Measurements from ENCODE around the gene IPP.
A peak's percentile ranks its signal among the peaks of the same experiment; 100 is the strongest.
"Not testable (repeated sequence)": the region's sequence is repeated elsewhere in the genome, so short reads cannot be mapped to it uniquely, and the experiment has no call there.

Gene IPP

DNA sequence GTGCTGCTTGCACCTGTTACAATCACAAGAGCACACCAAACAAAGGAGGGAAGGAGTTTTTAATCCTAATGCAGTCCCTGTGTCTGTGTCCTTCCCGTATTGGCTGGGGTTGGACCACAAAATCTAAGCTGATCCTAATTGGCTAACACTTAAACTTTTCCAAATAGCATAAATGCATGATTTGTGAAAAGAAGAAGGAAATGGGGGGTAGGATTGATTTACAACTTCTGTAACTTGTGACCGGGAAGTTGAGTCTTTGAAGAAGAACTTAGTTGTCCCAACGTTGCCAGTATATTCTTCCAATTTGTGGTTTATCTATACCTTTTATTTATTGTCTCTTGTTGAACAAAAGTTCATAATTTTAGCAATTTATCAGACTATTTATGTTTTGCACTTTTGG lies 11.8 kb upstream of the IPP start:
- Mint-ChIP-seq H3K36me3 (ENCODE audit: insufficient read depth) (no peaks in the 10 kb centered on the region), H3K27ac (no peak overlapping the region), H3K4me3 (no peak overlapping the region), H3K4me1 (ENCODE audit: low read depth in 2 of 2) (no peaks in the 10 kb centered on the region), H3K27me3 (peaks cover 9 to 24% of the 10 kb centered on the region in 2 donors), H3K9me3 (no peaks in the 10 kb centered on the region)
- ATAC-seq (replicated peaks), result no peak
- DNase-seq, result no peak

DNA sequence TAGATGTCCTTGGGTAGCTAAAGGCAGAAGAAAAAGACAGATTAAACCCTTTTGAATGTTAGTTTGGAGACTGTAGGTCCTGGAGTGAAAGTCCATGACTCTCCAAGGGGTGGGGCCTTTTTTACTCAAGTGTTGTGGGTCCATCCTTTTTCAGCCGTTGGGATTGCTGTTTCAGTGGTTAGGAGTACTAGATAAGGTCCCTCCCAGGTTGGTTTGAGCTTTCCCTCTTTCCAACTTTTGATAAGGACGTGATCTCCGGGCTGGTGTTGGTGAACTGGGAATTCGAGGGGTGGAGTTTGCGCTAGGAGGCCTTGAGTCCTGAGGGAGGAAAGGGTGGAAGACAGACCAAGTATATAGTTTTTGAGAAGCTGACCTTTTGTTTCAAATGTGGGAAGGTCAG lies 5.2 kb upstream of the IPP start:
- Mint-ChIP-seq H3K9me3 (no peaks in the 10 kb centered on the region), H3K27me3 (peaks cover 8 to 11% of the 10 kb centered on the region in 2 donors), H3K36me3 (ENCODE audit: insufficient read depth) (peaks cover 9% of the 10 kb centered on the region), H3K4me3 (no peak overlapping the region), H3K4me1 (ENCODE audit: low read depth in 2 of 2) (peaks cover 0 to 4% of the 10 kb centered on the region in 2 donors), H3K27ac (no peak overlapping the region)
- ATAC-seq (replicated peaks) (no peak), DNase-seq (no peak)

GRCh38 chr1:45753248-45754037 lies 3.0 kb upstream of the IPP start:
- H3K9me3 Mint-ChIP-seq, result no peaks in the 10 kb centered on the region
- peaks cover 7 to 12% of the 10 kb centered on the region in 2 donors for H3K4me1 Mint-ChIP-seq (ENCODE audit: low read depth in 2 of 2)
- ATAC-seq (replicated peaks) (no peak), DNase-seq (no peak)
- no peaks in the 10 kb centered on the region for H3K27me3 Mint-ChIP-seq
- no peak overlapping the region for H3K4me3 Mint-ChIP-seq
- no peak overlapping the region for H3K27ac Mint-ChIP-seq
- peaks cover 19% of the 10 kb centered on the region for H3K36me3 Mint-ChIP-seq (ENCODE audit: insufficient read depth)

DNA sequence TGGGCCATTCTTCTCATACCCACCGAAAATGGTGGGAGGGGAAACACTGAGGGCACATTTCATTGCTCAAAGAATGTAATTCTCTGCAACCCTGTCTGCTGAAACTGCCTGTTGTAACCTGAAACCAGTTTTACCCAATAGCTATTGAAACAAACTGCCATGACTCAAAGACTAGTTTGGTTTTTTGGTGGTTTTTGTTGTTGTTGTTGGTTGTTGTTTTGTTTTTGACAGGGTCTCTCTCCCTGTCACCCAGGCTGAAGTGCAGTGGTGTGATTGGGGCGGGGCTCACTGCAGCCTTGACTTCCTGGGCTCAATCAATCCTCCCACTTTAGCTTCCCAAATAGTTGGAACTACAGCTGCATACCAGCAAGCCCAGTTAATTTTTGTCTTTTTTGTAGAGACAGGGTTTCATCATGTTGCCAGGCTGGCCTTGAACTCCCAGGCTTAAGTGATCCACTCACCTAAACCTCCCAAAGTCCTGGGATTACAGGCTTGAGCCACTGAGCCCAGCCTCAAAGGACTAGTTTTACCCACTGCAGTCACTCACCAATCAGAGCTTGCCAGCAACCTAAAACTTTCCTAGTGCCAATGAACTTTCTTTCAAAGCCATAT lies 2.1 kb upstream of the IPP start:
- Mint-ChIP-seq H3K27me3 (no peaks in the 10 kb centered on the region), H3K4me1 (ENCODE audit: low read depth in 2 of 2) (peaks cover 7 to 12% of the 10 kb centered on the region in 2 donors), H3K27ac (no peak overlapping the region), H3K4me3 (no peak overlapping the region), H3K36me3 (ENCODE audit: insufficient read depth) (peaks cover 21% of the 10 kb centered on the region), H3K9me3 (no peaks in the 10 kb centered on the region)
- no peak for DNase-seq
- ATAC-seq (replicated peaks), result no peak

DNA sequence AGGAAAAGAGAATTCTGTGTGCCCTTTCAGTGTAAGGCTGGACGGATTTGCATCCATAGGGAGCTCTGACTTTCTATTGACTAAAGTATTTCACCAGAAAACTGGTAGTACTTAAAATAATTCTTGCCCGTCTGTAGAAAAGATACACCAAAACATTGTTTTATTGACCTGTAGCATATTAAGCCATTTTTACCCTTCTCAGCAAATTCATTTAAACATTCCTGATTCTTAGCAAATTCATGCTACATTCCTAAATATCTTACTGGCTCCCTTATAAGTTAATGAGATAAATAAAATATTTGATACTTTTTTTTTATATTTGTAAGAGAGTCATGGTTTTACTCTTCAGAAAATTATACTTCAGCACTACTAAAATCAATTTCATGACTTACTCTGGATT lies 1.6 kb upstream of the IPP start:
- ATAC-seq (replicated peaks) (no peak), DNase-seq (no peak)
- Mint-ChIP-seq H3K4me3 (peak overlapping the region; percentile 54 to 69), H3K9me3 (no peaks in the 10 kb centered on the region), H3K36me3 (ENCODE audit: insufficient read depth) (peaks cover 21% of the 10 kb centered on the region), H3K27me3 (no peaks in the 10 kb centered on the region), H3K4me1 (ENCODE audit: low read depth in 2 of 2) (peaks cover 12% of the 10 kb centered on the region in 2 donors), H3K27ac (peak overlapping the region in 1 of 2 donors; percentile 99)

DNA sequence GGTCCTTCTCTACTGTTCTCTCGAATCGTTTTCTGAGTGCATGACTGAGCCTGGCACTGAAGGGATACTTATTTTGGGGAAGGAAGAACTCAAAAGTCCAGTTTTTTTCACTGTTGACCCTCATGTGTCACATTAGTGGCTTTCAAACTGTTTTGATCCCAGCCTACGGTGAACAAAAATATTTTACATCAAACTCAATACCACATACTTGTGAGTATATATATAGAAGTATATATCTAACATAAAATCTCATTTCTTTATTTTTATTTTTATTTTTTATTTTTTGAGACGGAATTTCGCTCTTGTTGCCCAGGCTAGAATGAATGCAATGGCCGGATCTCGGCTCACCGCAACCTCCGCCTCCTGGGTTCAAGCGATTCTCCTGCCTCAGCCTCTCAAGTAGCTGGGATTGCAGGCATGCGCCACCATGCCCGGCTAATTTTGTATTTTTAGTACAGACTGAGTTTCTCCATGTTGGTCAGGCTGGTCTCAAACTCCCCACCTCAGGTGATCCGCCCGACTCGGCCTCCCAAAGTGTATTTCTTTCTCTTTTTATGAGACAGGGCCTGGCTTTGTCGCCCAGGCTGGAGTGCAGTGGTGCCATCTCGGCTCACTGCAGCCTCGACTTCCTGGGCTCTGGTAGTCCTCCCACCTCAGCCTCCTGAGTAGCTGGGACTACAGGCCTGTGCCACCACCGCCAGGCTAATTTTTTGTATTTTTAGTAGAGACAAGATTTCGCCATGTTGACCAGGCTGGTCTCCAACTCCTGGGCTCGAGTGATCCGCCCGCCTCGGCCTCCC lies 786 bp upstream of the IPP start:
- Mint-ChIP-seq H3K4me1 (ENCODE audit: low read depth in 2 of 2) (peaks cover 12 to 13% of the 10 kb centered on the region in 2 donors), H3K36me3 (ENCODE audit: insufficient read depth) (peaks cover 21% of the 10 kb centered on the region), H3K4me3 (peak overlapping the region; percentile 99), H3K27ac (peak overlapping the region; percentile 99 to 100)
- H3K27me3 Mint-ChIP-seq; ATAC-seq (replicated peaks); DNase-seq; H3K9me3 Mint-ChIP-seq: not testable (repeated sequence)

DNA sequence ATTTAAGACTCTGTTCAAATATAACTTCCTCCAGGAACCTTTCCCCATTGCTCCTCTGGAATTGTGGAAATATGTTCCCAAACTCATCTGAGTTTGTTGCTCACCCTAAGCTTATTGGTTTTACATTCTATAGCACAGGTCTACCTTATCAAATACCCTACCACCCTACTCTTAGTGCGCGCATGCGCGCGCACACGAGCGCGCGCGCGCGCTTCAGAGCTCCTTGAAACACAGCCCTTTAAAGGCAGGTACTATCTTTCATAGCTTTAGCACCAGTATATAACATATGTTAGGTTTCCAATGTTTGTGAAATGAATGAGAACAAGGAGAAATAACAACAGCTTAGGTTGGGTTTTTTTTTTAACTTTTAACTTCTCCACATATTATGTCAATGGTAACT lies 3.5 kb downstream of the IPP start:
- Mint-ChIP-seq H3K4me3 (no peak overlapping the region), H3K4me1 (ENCODE audit: low read depth in 2 of 2) (peaks cover 19 to 20% of the 10 kb centered on the region in 2 donors), H3K36me3 (ENCODE audit: insufficient read depth) (peaks cover 47% of the 10 kb centered on the region), H3K27me3 (no peaks in the 10 kb centered on the region), H3K27ac (peak overlapping the region in 1 of 2 donors; percentile 51), H3K9me3 (no peaks in the 10 kb centered on the region)
- ATAC-seq (replicated peaks) (no peak), DNase-seq (no peak)

- H3K36me3 Mint-ChIP-seq (ENCODE audit: insufficient read depth), result peaks cover 30% of the 10 kb centered on the region
- not testable (repeated sequence) for ATAC-seq (replicated peaks); H3K9me3 Mint-ChIP-seq; H3K4me3 Mint-ChIP-seq; H3K27me3 Mint-ChIP-seq; H3K27ac Mint-ChIP-seq; DNase-seq
- H3K4me1 Mint-ChIP-seq (ENCODE audit: low read depth in 2 of 2), result peaks cover 13 to 16% of the 10 kb centered on the region in 2 donors
These were observed 10.8 kb downstream of the IPP start for GRCh38 chr1:45739641-45740156.

GRCh38 chr1:45739137-45739536 lies 11.3 kb downstream of the IPP start:
- no peak overlapping the region for H3K27ac Mint-ChIP-seq
- no peak overlapping the region for H3K4me3 Mint-ChIP-seq
- DNase-seq, result no peak
- no peaks in the 10 kb centered on the region for H3K27me3 Mint-ChIP-seq
- H3K36me3 Mint-ChIP-seq (ENCODE audit: insufficient read depth), result peaks cover 24% of the 10 kb centered on the region
- H3K9me3 Mint-ChIP-seq, result no peaks in the 10 kb centered on the region
- no peak for ATAC-seq (replicated peaks)
- H3K4me1 Mint-ChIP-seq (ENCODE audit: low read depth in 2 of 2), result peaks cover 10 to 20% of the 10 kb centered on the region in 2 donors

- no peak overlapping the region for H3K27ac Mint-ChIP-seq
- ATAC-seq (replicated peaks), result no peak
These were observed 19.6 kb downstream of the IPP start for GRCh38 chr1:45730780-45731319.

GRCh38 chr1:45730075-45730779 lies 20.2 kb downstream of the IPP start:
- Mint-ChIP-seq H3K27ac (no peak overlapping the region), H3K4me1 (ENCODE audit: low read depth in 2 of 2) (peaks cover 6 to 7% of the 10 kb centered on the region in 2 donors), H3K36me3 (ENCODE audit: insufficient read depth) (peaks cover 27% of the 10 kb centered on the region), H3K27me3 (no peaks in the 10 kb centered on the region), H3K9me3 (no peaks in the 10 kb centered on the region), H3K4me3 (no peak overlapping the region)
- no peak for DNase-seq
- no peak for ATAC-seq (replicated peaks)

More at GRCh38 chr1:45730780-45731319, 19.6 kb downstream of the IPP start:
- no peaks in the 10 kb centered on the region for H3K27me3 Mint-ChIP-seq
- H3K4me3 Mint-ChIP-seq, result no peak overlapping the region
- H3K36me3 Mint-ChIP-seq (ENCODE audit: insufficient read depth), result peaks cover 27% of the 10 kb centered on the region
- no peak for DNase-seq
- H3K9me3 Mint-ChIP-seq, result no peaks in the 10 kb centered on the region
- peaks cover 6 to 7% of the 10 kb centered on the region in 2 donors for H3K4me1 Mint-ChIP-seq (ENCODE audit: low read depth in 2 of 2)

DNA sequence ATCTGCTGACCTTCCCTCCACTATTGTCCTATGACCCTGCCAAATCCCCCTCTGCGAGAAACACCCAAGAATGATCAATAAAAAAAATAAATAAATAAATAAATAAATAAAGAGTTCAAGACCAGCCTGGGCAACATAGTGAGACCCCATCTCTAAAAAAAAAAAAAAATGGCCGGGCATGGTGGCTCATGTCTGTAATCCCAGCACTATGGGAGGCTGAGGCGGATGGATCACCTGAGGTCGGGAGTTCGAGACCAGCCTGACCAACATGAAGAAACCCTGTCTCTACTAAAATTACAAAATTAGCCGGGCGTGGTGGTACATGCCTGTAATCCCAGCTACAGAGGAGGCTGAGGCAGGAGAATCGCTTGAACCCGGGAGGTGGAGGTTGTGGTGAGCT lies 24.4 kb downstream of the IPP start:
- H3K36me3 Mint-ChIP-seq (ENCODE audit: insufficient read depth), result peaks cover 19% of the 10 kb centered on the region
- not testable (repeated sequence) for H3K4me1 Mint-ChIP-seq (ENCODE audit: low read depth in 2 of 2); H3K4me3 Mint-ChIP-seq; H3K27ac Mint-ChIP-seq; H3K9me3 Mint-ChIP-seq; ATAC-seq (replicated peaks); DNase-seq; H3K27me3 Mint-ChIP-seq
